PC-3 (cell line): ENCODE results near the gene PHF12.

Experiments used
- EZH2 ChIP-seq: fragments of 300-600 bp; sonication (generic); IDR thresholded peaks from one replicate; pipeline ENCODE4 v1.6.1; 2017; ENCODE audit warnings: antibody characterized with exemption, mild to moderate bottlenecking, low read length; ENCODE audit not compliant: unreplicated experiment
- TF ChIP-seq, protein P1 (sequence below): fragments of 300-600 bp; sonication (generic); conservative IDR thresholded peaks from 2 replicates; pipeline ENCODE4 v1.5.1; 2017; ENCODE audit warnings: antibody characterized with exemption, low read depth, mild to moderate bottlenecking, low read length

DNA sequence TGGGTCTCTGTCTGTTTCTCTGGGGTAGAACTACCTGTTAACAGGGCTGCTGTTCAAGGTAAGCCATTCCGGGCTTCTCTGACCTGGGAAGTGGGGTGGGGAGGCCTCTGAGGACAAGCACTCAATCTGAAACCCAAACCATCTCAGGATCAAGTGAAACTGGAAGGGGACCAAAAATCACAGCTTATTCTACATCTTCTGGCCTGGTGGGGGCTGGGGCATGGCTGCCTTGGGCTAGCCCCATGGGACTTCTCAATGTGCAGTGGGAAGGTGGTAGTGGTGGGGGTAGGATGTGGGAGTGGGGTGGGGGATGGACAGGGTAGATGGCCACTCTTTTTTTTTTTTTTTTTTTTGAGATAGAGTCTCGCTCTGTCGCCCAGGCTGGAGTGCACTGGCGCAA lies 59.3 kb downstream of the PHF12 start:
- TF ChIP-seq, protein P1, sequence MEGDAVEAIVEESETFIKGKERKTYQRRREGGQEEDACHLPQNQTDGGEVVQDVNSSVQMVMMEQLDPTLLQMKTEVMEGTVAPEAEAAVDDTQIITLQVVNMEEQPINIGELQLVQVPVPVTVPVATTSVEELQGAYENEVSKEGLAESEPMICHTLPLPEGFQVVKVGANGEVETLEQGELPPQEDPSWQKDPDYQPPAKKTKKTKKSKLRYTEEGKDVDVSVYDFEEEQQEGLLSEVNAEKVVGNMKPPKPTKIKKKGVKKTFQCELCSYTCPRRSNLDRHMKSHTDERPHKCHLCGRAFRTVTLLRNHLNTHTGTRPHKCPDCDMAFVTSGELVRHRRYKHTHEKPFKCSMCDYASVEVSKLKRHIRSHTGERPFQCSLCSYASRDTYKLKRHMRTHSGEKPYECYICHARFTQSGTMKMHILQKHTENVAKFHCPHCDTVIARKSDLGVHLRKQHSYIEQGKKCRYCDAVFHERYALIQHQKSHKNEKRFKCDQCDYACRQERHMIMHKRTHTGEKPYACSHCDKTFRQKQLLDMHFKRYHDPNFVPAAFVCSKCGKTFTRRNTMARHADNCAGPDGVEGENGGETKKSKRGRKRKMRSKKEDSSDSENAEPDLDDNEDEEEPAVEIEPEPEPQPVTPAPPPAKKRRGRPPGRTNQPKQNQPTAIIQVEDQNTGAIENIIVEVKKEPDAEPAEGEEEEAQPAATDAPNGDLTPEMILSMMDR, result no peak
- TF ChIP-seq EZH2, result no peak
